ENCODE data around the gene FERMT3.
A peak's percentile ranks its signal among the peaks of the same experiment; 100 is the strongest.

- TF ChIP-seq CTCF (IDR thresholded peaks at IDR 0.05 in 4 of 5, conservative IDR thresholded peaks at IDR 0.05 in 1 of 5) (no peak), POLR2A (IDR thresholded peaks at IDR 0.05) (peak; percentile 72 to 74)
Measured at GRCh38 chr11:64234647-64235379, 28.3 kb downstream of the FERMT3 start.

Measured in gastrocnemius medialis (tissue), 4 donors.